Measurements from ENCODE around the gene SLC35A3.
"Not testable (repeated sequence)": the region's sequence is repeated elsewhere in the genome, so short reads cannot be mapped to it uniquely, and the experiment has no call there.

The SLC35A3 gene

DNA sequence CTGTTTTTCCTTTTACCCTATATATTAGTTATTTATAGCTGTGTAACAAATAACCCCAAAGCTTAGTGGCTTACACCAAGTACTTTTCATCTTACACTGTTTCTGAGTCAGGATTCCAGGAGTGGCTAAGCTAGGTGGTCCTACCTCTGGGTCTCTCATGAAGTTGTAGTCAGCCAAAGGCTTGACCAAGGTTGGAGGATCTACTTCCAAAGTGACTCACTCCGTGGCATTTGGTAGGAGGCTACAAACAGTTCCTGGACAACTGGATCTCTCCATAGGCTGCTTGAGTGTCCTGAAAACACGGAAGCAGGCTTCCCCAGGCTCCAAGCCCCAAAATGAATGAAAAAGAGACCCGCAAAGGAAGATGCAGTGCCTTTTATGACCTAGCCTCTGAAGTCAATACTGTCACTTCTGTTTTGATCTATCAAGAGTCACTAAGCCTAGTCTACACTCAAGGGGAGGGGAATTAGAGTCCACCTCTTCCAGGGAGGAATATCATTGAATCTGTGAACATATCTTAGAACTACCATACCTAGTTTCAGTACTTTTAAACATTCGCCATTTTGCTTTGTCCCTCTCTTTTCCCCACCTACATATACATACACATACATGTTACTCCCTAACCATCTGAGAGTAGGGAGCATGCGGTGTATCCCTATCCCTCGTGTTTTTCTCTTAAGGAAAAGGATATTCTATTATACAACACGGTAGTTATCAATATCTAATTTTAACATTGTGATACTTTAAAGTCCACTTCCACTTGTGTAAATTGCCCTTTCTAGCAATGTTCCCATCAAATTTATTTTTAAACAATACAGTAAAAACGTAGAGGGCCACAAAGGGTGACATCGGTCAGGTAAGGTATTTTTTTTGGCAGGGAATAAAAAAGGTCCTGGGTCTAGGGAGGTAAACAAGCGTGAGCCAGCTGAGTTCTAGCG, 67.2 kb downstream of the SLC35A3 start:
- DNase-seq = peak; percentile 7

DNA sequence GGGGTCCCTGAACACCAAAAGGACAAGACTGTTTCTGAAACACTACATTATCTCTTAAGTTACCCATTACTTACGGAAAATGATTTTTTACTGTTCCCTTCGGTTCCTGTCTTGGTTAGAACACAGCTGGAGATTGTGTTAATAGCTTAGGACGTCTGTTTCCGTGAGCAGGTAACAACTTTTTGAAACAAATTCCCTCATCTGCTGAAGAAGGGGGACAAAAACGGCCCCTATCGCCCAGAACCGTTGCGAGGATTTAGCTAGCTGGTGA, 67.8 kb downstream of the SLC35A3 start:
- peak; percentile 30 for DNase-seq

DNA sequence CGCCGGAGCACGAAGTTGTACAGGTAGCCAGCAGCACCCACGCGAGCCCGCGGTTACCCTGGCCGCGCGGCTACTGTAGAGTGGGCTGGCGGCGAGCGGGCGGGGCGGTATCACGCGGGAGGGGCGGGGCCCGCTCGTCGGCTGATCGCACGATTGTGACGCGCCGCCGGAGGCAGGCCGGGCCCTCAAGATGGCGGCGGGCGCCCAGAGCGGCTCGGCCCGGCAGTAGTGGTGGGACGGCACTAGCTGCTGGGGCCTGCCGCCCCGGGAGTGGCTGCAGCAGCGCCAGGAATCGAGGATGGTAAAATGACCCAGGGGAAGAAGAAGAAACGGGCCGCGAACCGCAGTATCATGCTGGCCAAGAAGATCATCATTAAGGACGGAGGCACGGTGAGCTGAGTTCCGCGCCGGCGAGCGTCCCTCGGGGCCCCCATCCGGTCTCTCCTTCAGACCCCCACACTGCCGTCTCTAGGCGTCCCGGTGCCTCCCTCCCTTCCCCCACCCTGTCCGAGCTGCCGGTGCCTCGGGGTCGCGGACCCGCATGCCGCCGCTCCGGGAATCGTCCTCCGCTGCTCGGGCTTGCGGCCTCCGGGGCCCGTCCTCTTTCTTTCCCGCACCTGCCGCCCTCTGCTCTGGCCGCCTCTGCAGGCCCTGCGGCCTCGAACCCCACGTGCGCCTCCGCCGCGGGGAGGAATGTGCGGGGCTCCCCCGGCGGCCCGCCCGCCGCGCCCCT, 68.3 kb downstream of the SLC35A3 start:
- peak; percentile 86 for DNase-seq

DNA sequence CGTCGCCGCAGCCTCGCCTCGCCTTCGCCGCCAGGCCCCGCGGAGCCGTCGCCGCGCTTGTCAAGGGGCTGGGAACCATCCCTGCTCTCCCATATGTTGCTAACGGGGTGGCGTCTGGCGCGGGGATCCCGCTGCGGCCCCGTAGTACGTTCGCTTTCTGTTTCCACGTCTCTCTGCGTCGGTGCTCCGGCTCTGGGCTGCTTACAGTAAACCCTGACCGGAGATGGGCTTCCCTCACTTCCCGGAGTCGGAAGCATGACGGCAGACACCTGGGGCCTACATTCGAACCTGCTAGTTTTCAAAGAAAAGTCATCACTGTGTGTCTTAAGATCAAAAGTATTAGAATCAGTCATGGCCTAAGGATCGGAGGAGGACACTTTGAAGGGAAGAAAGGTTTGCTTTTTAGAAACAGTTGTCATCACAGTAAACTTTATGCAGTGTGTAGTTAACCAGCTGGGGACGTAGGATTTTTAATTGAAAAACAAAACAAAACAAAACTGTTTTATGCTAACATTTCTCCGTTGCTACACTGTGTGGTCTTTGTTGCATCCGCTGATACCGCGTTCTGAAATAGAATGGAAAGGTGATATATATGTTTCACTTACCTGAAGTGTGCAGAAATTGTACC, 69.0 kb downstream of the SLC35A3 start:
- DNase-seq = no peak

DNA sequence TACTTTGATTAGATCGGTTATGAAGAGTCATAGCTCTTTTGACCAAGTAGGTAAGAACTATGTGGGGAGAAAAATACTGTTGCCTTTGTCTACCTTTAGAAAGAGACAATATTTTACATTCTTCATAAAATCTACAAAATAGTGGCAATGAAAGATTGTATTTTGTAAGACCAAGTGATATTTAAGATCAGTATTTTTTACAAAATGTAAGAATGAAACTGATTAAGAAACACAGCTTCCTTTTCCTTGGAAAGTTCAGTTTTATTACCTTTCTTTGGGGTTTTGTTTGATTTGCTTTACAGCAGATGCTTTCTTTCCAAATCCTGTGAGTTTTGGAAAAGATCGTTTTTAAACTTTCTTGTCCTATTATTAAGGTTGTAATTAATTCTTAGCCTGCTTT, 69.8 kb downstream of the SLC35A3 start:
- DNase-seq = no peak

DNA sequence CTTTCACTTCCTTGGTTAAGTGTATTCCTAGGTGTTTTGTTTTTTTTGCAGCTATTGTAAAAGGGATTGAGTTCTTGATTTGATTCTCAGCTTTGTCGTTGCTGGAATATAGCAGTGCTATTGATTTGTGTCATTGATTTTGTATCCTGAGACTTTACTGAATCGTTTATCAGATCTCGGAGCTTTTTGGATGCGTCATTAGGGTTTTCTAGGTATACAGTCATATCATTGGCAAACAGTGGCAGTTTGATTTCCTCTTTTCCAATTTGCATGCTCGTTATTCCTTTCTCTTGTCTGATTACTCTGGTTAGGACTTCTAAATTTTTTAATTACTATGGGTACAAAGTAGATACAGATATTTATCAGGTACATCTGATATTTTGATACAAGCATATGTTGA, 75.4 kb downstream of the SLC35A3 start:
- no peak for DNase-seq

DNA sequence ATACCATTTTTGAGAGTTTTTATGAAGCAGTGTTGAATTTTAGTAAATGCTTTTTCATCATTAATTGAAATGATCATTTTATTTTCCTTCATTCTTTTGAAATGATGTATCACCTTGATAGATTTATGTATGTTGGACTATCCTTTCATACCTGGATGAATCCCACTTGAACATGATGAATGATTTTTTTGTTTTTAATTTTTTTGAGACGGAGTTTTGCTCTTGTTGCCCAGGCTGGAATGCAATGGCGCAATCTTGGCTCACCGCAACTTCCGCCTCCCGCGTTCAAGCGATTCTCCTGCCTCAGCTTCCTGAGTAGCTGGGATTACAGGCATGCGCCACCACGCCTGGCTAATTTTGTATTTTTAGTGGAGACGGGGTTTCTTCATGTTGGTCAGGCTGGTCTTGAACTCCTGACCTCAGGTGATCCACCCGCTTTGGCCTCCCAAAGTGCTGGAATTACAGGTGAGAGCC, 77.5 kb downstream of the SLC35A3 start:
- not testable (repeated sequence) for DNase-seq

DNA sequence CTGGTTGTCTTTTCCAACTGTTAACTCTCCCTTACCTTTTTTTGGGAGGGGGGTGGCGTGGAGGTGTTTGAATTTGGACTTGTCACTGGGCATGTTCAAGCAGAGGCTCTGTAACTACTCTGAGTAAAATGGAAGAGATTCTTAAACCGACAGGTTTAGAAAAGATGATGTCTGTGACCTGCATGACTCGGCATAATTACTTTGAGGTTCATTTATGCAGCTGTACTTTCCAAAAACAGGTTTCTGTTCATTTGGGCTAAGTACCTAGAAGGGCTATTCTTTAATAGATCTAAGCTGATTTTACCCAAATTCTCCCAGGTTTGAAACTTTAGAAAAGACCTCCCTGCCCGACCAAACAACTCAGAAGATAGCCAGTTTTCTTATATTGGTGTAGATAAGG, 80.3 kb downstream of the SLC35A3 start:
- no peak for DNase-seq

DNA sequence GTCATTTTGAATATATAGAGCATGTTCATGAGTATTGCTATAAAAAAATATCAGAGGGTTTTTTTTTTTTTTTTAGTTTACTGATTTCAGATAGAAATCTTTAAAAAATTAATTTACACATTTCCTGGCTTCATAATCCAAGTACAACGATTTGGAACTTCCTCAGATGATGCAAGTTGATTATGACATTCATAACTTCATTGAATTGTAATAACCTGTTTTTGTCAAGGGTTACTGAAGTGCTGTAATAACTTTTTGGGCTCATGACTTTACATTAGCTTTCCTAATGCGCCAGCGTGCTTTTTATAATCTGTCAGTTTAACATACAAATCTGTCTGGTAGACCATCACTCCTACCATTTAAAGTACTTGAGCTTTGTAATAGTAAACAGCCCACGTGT, 81.6 kb downstream of the SLC35A3 start:
- no peak for DNase-seq

DNA sequence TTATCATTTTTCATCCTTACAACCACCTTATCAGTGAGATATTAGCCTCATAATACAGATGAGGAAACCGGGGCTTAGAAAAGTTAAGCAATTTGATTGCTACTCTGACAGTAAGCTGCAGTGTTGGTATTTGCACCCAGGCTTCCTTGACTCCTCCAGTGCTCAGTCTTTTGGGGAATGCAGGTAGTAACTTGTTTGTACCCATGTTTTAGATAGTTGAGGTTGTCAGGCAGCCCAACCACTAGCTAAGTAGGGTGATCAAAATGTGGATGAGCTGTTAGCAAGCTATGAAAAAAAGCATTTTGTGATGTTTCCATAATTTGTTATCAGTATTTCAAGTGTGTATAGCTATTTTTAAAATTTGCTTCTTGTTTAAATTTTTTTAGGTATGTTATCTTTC, 82.1 kb downstream of the SLC35A3 start:
- DNase-seq = no peak

DNA sequence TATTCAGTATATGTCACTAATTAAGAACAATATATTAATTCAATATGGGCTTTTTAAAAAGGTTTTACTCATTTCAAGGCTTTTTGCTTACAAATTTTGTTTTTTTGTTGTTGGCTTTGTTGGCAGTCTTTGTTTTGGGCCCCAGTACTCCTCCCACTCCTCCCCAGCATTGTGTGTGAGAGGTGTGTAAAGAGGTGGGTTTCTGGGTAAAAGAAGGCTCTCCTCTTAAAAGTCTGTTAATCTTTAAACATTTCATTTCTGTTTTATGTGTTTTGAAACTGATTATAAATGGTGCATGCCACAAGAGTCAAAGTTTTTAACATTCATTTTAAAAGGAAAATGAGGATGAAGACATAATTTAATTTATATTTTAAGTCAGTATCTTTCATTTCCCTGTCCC, 83.3 kb downstream of the SLC35A3 start:
- no peak for DNase-seq

DNA sequence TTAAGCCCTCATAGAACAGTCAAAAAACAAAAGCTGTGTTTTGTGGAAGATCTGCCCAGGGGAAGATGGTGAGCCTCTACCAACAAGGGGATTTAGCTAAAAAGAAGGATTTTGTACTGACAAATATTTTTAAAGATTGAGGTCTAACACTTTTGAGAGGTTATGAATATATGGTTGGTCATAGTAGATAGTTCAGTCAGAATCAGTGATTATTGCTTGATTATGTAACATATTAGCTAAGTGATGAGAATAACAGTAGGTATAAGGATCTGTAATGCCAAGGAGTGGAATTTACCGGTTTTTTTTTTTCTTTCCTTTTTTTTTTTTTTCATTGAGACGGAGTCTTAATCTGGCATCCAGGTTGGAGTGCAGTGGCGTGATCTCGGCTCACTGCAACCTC, 83.9 kb downstream of the SLC35A3 start:
- no peak for DNase-seq

DNA sequence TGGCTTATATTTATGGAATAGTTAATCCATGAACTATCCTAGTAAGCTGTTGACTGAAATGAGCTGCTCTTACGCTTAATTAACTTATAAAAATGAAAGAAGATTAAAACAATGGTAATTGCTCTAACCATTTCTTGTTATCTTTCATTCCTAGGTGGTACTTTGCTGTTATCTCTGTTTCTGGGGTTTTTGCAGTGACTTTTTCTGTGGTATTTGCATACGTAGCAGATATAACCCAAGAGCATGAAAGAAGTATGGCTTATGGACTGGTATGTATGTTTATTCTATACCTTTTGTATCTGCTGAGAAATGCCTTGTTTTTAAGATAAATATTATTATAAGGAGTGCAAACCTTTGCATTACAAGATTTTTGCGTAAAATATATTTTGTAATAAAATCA, 91.9 kb downstream of the SLC35A3 start:
- no peak for DNase-seq

DNA sequence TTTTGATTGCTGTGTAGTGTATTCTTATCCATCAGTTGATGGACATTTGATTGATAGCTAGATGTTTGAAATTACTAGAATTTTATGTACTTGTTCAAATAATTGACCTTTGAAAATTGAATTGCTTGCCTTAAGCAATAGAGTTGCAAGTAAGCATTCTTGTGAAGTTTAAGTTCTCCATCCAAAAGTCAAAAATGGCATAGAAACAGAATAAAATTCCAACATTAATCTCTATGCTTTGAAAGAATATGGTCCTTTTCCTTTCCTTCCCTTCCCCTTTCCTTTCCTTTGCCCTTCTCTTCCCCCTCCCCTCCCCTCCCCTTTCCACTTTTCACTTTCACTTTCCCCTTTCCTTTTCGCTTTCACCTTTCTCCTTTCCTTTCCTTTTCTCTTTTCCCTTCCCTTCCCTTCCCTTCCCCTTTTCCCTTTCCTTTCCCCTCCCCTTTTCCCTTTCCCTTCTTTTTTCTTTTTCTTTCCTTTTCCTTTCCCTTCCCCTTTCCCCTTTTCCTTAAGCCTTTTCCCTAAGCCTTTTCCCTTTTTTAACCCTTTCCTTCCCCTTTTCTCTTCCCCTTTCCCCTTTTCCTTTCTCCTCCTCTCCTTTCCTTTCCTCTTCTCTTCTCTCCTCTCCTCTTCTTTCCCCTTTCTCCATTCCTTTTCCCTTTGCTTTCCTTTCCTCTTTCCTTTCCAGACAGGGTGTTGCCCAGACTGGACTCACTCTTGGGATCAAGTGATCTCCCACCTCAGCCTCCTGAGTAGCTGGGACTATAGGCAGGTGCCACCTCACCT, 95.6 kb downstream of the SLC35A3 start:
- DNase-seq = no peak

DNA sequence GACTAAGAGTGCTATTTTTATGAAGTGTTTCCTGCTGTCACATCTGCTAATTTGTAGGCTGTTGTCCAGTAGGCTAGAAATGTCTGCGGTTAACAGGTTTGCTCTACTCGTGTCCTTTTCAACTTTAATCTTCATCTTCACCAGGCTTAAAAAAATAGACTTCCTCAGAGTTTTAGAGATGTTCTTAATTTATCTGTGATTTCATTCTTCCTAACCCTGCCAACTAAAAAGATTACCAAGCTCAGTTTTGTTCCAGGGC, 96.1 kb downstream of the SLC35A3 start:
- peak; percentile 51 for DNase-seq

DNA sequence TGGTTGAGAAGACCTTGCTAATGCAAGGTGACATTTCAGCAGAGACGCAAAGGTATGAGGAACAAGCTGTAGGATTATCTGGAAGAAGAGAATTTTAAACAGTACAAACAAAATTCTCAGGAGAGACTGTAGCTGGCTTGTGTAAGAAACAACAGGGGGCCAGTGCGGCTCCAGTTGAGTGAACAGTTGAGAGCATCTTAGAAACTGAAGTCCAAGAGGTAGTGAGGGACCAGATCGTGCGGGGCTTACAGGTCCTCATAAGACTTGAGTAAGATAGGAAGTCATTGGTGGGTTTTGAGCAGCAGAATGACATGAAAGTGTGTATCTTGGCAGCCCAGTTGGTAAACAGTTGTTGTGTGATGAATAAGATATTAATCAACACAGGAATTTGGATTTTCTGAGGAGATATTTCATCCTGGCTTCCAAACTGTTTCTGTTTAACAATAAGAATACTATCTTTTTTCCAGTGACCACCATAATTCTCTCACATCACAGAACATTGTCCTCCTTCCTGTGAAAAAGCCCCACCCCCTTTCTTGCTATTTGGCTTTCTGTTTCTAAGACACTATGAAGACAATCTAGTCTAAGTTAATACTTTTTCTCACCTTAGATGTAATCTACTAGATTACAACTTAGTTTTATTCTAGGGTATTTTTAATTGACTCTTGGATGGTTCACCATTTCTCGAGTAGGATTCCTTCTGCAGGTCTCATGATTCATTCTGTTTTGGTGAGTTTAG, 100.6 kb downstream of the SLC35A3 start:
- no peak for DNase-seq

DNA sequence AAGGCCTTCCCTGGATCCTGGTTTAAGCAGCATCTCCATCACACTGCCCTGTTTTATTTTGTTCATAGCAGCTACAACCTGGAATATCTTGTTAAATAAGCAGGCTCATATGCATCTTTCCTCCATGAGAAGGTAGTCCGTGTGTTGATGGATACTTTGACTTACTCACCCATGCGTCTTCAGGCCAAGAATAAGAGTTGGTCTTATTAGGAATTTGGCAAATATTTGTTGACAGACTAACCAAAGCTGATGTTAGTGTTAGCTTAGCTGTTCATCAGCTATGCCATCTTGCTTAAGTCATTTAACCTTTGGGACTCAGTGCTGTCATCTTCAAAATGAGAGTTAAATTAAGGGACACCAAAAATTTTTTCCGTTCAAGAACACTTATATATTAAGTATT, 103.7 kb downstream of the SLC35A3 start:
- DNase-seq = no peak

DNA sequence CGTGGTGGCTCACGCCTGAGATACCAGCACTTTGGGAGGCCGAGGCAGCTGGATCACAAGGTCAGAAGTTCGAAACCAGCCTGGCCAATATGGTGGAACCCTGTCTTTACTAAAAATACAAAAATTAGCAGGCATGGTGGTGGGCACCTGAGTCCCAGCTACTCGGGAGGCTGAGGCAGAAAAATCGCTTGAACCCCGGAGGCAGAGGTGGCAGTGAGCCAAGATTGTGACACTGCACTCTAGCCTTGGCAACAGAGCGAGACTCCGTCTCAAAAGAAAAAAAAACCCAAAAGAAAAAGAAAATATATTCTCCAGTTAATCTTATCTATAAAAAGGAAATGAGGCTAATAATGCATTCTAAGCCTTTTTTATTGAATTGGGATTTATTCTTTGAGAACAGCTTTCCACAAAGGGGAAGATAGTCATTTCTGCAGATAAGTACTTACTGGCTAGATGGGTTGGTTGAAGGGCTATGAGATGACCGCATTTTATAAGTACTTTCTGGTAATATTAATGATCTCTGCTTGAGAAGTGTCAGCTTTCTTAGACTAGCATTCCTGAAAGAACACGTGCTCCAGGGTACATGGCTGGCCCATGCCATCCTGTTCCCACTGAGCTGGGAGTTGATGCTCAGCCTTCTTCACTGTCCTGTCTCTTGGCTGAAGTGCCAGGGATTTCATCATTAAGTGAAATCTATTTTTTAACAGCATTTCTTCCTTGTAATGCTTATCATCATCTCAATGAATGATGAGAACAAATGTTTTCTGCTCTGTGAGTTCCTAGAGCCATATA, 105.0 kb downstream of the SLC35A3 start:
- DNase-seq = no peak

DNA sequence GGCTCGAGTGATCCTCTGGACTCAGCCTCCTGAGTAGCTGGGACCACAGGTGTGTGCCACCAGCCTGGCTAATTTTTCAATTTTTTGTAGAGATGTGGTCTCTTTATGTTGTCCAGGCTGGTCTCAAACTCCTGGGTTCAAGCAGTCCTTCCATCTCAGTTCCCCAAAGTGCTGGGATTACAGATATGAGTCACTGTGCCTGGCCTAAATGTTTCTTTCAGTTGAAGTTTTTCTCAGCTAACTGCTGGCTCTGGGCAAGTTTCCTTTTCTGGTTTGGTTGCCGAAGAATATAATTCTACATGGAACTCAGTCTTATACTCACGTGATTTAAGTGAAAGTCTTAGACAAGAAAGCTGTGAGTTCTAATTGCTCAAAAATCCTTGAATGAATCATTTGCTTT, 106.0 kb downstream of the SLC35A3 start:
- DNase-seq = no peak

DNA sequence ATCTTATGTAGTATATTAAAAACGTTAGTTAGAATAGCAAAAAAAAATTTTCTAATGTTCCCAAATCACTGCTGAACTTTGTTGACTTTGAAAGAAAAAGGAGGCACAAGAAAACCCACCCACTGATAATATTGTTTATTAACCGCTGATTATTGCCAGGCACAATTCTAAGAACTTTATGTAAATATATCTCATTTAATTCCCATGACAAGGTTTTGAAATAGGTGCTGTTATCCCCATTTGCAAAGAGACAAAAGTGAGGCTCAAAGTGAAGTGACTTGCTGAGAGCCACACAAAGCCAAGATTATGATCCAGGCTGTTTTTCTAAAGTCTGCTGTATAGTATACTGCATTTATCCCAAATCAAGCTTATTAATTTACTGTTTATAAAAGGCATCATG, 106.5 kb downstream of the SLC35A3 start:
- DNase-seq = no peak

DNA sequence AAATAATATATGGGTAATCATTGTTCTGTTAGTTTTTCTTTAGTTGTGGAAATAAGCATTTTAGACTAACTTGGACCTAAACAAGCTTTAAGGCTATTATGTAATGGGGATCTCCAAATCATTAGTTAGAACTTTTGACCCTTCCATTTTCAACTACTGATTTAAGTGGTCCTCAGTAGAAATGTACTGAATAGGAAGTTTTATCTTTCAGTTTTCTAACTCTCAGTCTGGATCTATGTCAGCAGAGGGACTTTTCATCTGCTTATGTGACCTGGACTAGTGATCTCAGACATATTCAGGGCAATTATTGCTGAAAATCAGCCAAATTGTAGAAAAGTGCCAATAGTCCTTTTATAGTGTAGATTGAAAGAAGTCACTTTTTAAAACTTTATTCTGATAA, 106.9 kb downstream of the SLC35A3 start:
- DNase-seq = no peak

DNA sequence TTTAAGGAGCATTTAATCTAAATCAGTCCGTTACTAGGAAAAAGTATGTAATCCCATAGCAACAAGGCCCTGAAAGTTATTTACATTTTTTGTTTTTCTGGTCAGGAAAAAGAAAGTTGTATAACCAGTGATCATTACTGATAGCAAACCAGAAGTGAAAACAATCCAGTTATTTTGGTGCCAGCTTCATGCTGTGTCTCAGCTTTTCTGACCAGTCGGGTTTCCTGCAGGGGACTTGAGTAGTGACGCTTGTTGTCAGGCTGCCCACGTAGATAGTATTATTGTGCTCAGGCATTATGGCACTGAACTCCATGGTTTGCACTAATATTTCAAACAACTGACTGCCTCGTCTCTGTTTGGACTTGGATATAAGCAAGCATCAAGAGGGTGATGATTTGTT, 107.7 kb downstream of the SLC35A3 start:
- DNase-seq = no peak
